ENCODE results near the gene NME5. TPM values are rescaled to one million over a fixed set of nuclear protein-coding genes. Genes with fewer than 3 reads are reported as not detected.

Gene NME5
- polyA plus RNA-seq, 1 donor from 2014 or later, result 17.0 TPM

- TF ChIP-seq SMC3 (conservative IDR thresholded peaks at IDR 0.05; ENCODE audit: poor library complexity), result no peak
These were observed 36.5 kb downstream of the NME5 start (continued) for GRCh38 chr5:138102454-138103318.

- H3K27ac ChIP-seq (ENCODE audit: low read length), result no peak overlapping the region
- no peaks in the 10 kb centered on the region for H3K79me2 ChIP-seq (replicated peaks; ENCODE audit: insufficient read depth, low read length)
- H3K36me3 ChIP-seq (ENCODE audit: insufficient read depth, low read length), result no peaks in the 10 kb centered on the region
- no peaks in the 10 kb centered on the region for H4K20me1 ChIP-seq (ENCODE audit: insufficient read depth)
- H3K9me3 ChIP-seq (ENCODE audit: low read length), result no peaks in the 10 kb centered on the region
- no peaks in the 10 kb centered on the region for H3K9me2 ChIP-seq (ENCODE audit: insufficient read depth, low read length)
- no peak overlapping the region for H2AFZ ChIP-seq (ENCODE audit: low read depth, low read length)
- no peaks in the 10 kb centered on the region for H3F3A ChIP-seq (ENCODE audit: insufficient read depth, low read length, poor library complexity, severe bottlenecking)
- TF ChIP-seq SMC3 (conservative IDR thresholded peaks at IDR 0.05; ENCODE audit: poor library complexity) (no peak), POLR2AphosphoS5 (IDR thresholded peaks at IDR 0.05) (no peak), EZH2 (IDR thresholded peaks at IDR 0.05; ENCODE audit: borderline replicate concordance, insufficient read depth, low read length, poor library complexity, severe bottlenecking) (no peak), EP300 (conservative IDR thresholded peaks at IDR 0.05; ENCODE audit: poor library complexity, severe bottlenecking) (no peak), RAD21 (conservative IDR thresholded peaks at IDR 0.05) (no peak), TAF1 (IDR thresholded peaks at IDR 0.05; ENCODE audit: low read depth) (no peak), REST (IDR thresholded peaks at IDR 0.05; ENCODE audit: borderline replicate concordance) (no peak), MXI1 (conservative IDR thresholded peaks at IDR 0.05; ENCODE audit: poor library complexity, severe bottlenecking) (no peak)
- H3K4me3 ChIP-seq (ENCODE audit: low read length), result no peak overlapping the region
- no peak overlapping the region for H3K9ac ChIP-seq (ENCODE audit: low read length)
- no peak overlapping the region for H3K4me2 ChIP-seq (ENCODE audit: low read length)
- H3K27me3 ChIP-seq (ENCODE audit: insufficient read depth, low read depth, low read length), result no peaks in the 10 kb centered on the region
These were observed 42.0 kb downstream of the NME5 start for GRCh38 chr5:138096997-138097828.

GRCh38 chr5:138096363-138096762, 42.9 kb downstream of the NME5 start:
- Histone ChIP-seq H3K4me2 (ENCODE audit: low read length) (no peak overlapping the region), H3K9me2 (ENCODE audit: insufficient read depth, low read length) (no peaks in the 10 kb centered on the region), H3K79me2 (replicated peaks; ENCODE audit: insufficient read depth, low read length) (no peaks in the 10 kb centered on the region), H3K27ac (ENCODE audit: low read length) (no peak overlapping the region), H4K20me1 (ENCODE audit: insufficient read depth) (no peaks in the 10 kb centered on the region), H3K9me3 (ENCODE audit: low read length) (no peaks in the 10 kb centered on the region), H3F3A (ENCODE audit: insufficient read depth, low read length, poor library complexity, severe bottlenecking) (no peaks in the 10 kb centered on the region), H2AFZ (ENCODE audit: low read depth, low read length) (no peak overlapping the region), H3K4me3 (ENCODE audit: low read length) (no peak overlapping the region), H3K9ac (ENCODE audit: low read length) (no peak overlapping the region), H3K27me3 (ENCODE audit: insufficient read depth, low read depth, low read length) (no peaks in the 10 kb centered on the region), H3K36me3 (ENCODE audit: insufficient read depth, low read length) (no peaks in the 10 kb centered on the region)
- TF ChIP-seq MXI1 (conservative IDR thresholded peaks at IDR 0.05; ENCODE audit: poor library complexity, severe bottlenecking), result no peak
- TF ChIP-seq RAD21 (conservative IDR thresholded peaks at IDR 0.05), result no peak
- TF ChIP-seq REST (IDR thresholded peaks at IDR 0.05; ENCODE audit: borderline replicate concordance), result no peak
- no peak for TF ChIP-seq EP300 (conservative IDR thresholded peaks at IDR 0.05; ENCODE audit: poor library complexity, severe bottlenecking)
- no peak for TF ChIP-seq EZH2 (IDR thresholded peaks at IDR 0.05; ENCODE audit: borderline replicate concordance, insufficient read depth, low read length, poor library complexity, severe bottlenecking)
- no peak for TF ChIP-seq POLR2AphosphoS5 (IDR thresholded peaks at IDR 0.05)
- TF ChIP-seq SMC3 (conservative IDR thresholded peaks at IDR 0.05; ENCODE audit: poor library complexity), result no peak
- no peak for TF ChIP-seq TAF1 (IDR thresholded peaks at IDR 0.05; ENCODE audit: low read depth)
- TF ChIP-seq CTCF (IDR thresholded peaks at IDR 0.05; ENCODE audit: poor library complexity, severe bottlenecking), result no peak
